Measurements from ENCODE around the gene UNKL.

Gene UNKL

GRCh38 chr16:1430759-1431496 lies 16.4 kb upstream of the UNKL start, which contains the start of gene PERCC1:
TSS of gene PERCC1 (plus strand) at chr16:1431078. CDS start at chr16:1432594, 1,516 bp downstream.
- no peak for DNase-seq

GRCh38 chr16:1430214-1430758 lies 15.8 kb upstream of the UNKL start:
- DNase-seq = no peak

- DNase-seq = no peak
These were observed 15.1 kb upstream of the UNKL start for GRCh38 chr16:1429631-1430030.

- DNase-seq = no peak
These were observed 14.5 kb upstream of the UNKL start for GRCh38 chr16:1429012-1429411.

- DNase-seq = no peak
These were observed 14.0 kb upstream of the UNKL start for GRCh38 chr16:1428511-1428910.

- no peak for DNase-seq
These were observed 13.3 kb upstream of the UNKL start for GRCh38 chr16:1427473-1428461.

GRCh38 chr16:1426734-1427471 lies 12.4 kb upstream of the UNKL start:
- no peak for DNase-seq

GRCh38 chr16:1425616-1426370 lies 11.3 kb upstream of the UNKL start:
- no peak for DNase-seq

- DNase-seq = no peak
These were observed 9.5 kb upstream of the UNKL start for GRCh38 chr16:1424028-1424427.

- DNase-seq = no peak
These were observed 7.6 kb upstream of the UNKL start for GRCh38 chr16:1422076-1422475.

- no peak for DNase-seq
These were observed 5.6 kb upstream of the UNKL start for GRCh38 chr16:1420111-1420539.

- no peak for DNase-seq
These were observed 2.0 kb upstream of the UNKL start for GRCh38 chr16:1416521-1416941.

GRCh38 chr16:1413684-1414531 lies 596 bp downstream of the UNKL start:
- no peak for DNase-seq

GRCh38 chr16:1412847-1413246 lies 1.7 kb downstream of the UNKL start:
- DNase-seq = no peak

- DNase-seq = peak in 1 of 2 experiments; percentile 35
These were observed 6.2 kb downstream of the UNKL start for GRCh38 chr16:1408171-1408837.

- no peak for DNase-seq
These were observed 6.8 kb downstream of the UNKL start for GRCh38 chr16:1407753-1408152.

- DNase-seq = no peak
These were observed 10.8 kb downstream of the UNKL start for GRCh38 chr16:1403733-1404132.

GRCh38 chr16:1403036-1403435 lies 11.5 kb downstream of the UNKL start:
- DNase-seq = no peak

- no peak for DNase-seq
These were observed 12.7 kb downstream of the UNKL start for GRCh38 chr16:1401758-1402154.

- DNase-seq = no peak
These were observed 13.3 kb downstream of the UNKL start for GRCh38 chr16:1401061-1401757.

Data from cerebellar nuclear complex (tissue), 1 donor.